ENCODE measurements around the gene CDH4.

DNA sequence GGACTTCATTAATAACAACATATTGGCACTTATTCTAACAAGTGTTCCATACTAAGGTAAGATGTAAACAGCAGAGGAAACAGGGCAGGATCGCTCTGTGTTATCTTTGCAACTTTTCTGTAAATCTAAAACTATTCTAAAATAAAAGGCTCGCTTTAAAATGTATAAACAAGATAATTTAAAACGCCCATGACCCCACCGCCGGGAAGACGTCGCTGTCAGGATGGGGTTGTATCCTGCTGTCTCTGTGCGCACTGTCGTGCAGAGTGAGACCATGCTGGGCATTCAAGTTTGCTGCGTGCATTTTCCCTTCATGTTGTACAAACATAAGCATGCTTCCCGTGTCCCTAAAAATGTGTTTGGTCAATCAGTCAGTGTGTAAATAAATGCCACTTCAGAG, 255.7 kb downstream of the CDH4 start:
- TF ChIP-seq, protein P1, sequence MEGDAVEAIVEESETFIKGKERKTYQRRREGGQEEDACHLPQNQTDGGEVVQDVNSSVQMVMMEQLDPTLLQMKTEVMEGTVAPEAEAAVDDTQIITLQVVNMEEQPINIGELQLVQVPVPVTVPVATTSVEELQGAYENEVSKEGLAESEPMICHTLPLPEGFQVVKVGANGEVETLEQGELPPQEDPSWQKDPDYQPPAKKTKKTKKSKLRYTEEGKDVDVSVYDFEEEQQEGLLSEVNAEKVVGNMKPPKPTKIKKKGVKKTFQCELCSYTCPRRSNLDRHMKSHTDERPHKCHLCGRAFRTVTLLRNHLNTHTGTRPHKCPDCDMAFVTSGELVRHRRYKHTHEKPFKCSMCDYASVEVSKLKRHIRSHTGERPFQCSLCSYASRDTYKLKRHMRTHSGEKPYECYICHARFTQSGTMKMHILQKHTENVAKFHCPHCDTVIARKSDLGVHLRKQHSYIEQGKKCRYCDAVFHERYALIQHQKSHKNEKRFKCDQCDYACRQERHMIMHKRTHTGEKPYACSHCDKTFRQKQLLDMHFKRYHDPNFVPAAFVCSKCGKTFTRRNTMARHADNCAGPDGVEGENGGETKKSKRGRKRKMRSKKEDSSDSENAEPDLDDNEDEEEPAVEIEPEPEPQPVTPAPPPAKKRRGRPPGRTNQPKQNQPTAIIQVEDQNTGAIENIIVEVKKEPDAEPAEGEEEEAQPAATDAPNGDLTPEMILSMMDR (IDR thresholded peaks at IDR 0.05), result no peak
- TF ChIP-seq, protein P2, sequence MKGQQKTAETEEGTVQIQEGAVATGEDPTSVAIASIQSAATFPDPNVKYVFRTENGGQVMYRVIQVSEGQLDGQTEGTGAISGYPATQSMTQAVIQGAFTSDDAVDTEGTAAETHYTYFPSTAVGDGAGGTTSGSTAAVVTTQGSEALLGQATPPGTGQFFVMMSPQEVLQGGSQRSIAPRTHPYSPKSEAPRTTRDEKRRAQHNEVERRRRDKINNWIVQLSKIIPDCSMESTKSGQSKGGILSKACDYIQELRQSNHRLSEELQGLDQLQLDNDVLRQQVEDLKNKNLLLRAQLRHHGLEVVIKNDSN (CRISPR knock-in tag; IDR thresholded peaks at IDR 0.05), result no peak
- TF ChIP-seq, protein P3, sequence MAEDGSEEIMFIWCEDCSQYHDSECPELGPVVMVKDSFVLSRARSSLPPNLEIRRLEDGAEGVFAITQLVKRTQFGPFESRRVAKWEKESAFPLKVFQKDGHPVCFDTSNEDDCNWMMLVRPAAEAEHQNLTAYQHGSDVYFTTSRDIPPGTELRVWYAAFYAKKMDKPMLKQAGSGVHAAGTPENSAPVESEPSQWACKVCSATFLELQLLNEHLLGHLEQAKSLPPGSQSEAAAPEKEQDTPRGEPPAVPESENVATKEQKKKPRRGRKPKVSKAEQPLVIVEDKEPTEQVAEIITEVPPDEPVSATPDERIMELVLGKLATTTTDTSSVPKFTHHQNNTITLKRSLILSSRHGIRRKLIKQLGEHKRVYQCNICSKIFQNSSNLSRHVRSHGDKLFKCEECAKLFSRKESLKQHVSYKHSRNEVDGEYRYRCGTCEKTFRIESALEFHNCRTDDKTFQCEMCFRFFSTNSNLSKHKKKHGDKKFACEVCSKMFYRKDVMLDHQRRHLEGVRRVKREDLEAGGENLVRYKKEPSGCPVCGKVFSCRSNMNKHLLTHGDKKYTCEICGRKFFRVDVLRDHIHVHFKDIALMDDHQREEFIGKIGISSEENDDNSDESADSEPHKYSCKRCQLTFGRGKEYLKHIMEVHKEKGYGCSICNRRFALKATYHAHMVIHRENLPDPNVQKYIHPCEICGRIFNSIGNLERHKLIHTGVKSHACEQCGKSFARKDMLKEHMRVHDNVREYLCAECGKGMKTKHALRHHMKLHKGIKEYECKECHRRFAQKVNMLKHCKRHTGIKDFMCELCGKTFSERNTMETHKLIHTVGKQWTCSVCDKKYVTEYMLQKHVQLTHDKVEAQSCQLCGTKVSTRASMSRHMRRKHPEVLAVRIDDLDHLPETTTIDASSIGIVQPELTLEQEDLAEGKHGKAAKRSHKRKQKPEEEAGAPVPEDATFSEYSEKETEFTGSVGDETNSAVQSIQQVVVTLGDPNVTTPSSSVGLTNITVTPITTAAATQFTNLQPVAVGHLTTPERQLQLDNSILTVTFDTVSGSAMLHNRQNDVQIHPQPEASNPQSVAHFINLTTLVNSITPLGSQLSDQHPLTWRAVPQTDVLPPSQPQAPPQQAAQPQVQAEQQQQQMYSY (CRISPR knock-in tag; IDR thresholded peaks at IDR 0.05), result no peak
- no peak for TF ChIP-seq ESRRA (CRISPR knock-in tag; IDR thresholded peaks at IDR 0.05; ENCODE audit: borderline replicate concordance)
